GM12864 (cell line): Measurements from ENCODE around the gene GIMAP7.

Experiments used
- DNase-seq: peaks from one replicate; pipeline ENCODE4 v3.0.0-alpha.2; 2011; ENCODE audit warnings: low read depth
- H3K4me3 ChIP-seq: 2 replicates; pipeline ENCODE4 v1.5.1; 2011; ENCODE audit warnings: mild to moderate bottlenecking, low read depth, low read length, control low read depth
- CTCF ChIP-seq: IDR thresholded peaks from 2 replicates; pipeline ENCODE4 v1.5.1; 2011; ENCODE audit warnings: low read depth, mild to moderate bottlenecking, moderate library complexity, low read length, control low read depth, inconsistent platforms; ENCODE audit errors: missing control alignments

Gene GIMAP7

GRCh38 chr7:150568714-150569113, 54.0 kb downstream of the GIMAP7 start:
- no peak for DNase-seq
- TF ChIP-seq CTCF, result no peak
- H3K4me3 ChIP-seq, result no peak overlapping the region

- H3K4me3 ChIP-seq, result no peak overlapping the region
Observed at GRCh38 chr7:150569245-150569955, 54.7 kb downstream of the GIMAP7 start.

More at GRCh38 chr7:150569245-150569955, 54.7 kb downstream of the GIMAP7 start:
- no peak for TF ChIP-seq CTCF
- no peak for DNase-seq
